ENCODE measurements around the gene PHACTR1. TPM values are rescaled to one million over a fixed set of nuclear protein-coding genes. Genes with fewer than 3 reads are reported as not detected.

The PHACTR1 gene
- polyA plus RNA-seq, 3 donors, result 6.1 to 26.9 (median 7.6) TPM

DNA sequence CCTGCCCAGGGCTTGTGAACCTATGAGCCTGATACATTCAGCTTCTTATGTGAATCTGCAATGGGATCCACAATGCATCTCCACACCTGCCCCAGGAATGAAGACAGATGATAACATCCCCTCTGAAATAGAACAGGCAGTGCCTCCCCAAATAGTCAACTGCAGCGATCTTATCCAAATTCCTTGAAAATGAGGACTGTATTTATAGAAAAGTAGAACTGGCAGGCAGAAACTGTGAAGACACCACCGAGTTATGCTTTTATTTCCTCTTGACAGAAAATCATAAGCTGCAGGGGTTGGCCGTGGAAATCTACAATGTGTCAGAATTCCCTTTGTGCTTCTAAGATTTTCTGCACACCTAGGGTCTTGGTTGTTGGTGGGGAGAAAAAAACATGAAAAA lies 341.5 kb downstream of the PHACTR1 start:
- H3K79me2 ChIP-seq (ENCODE audit: insufficient read depth, low read length), result no peaks in the 10 kb centered on the region
- Mint-ChIP-seq H3K27me3 (ENCODE audit: low read depth in 3 of 3) (no peaks in the 10 kb centered on the region), H3K4me3 (no peak overlapping the region), H3K27ac (no peak overlapping the region), H3K4me1 (no peaks in the 10 kb centered on the region), H3K36me3 (peaks cover 0 to 3% of the 10 kb centered on the region in 2 donors), H3K9me3 (peaks cover 0 to 1% (median 0%) of the 10 kb centered on the region in 7 donors)
- no peak overlapping the region for H3K4me3 ChIP-seq (replicated peaks in 1 of 3; ENCODE audit: low read depth in 2 of 3, low read length in 3 of 3)
- TF ChIP-seq, protein P1, sequence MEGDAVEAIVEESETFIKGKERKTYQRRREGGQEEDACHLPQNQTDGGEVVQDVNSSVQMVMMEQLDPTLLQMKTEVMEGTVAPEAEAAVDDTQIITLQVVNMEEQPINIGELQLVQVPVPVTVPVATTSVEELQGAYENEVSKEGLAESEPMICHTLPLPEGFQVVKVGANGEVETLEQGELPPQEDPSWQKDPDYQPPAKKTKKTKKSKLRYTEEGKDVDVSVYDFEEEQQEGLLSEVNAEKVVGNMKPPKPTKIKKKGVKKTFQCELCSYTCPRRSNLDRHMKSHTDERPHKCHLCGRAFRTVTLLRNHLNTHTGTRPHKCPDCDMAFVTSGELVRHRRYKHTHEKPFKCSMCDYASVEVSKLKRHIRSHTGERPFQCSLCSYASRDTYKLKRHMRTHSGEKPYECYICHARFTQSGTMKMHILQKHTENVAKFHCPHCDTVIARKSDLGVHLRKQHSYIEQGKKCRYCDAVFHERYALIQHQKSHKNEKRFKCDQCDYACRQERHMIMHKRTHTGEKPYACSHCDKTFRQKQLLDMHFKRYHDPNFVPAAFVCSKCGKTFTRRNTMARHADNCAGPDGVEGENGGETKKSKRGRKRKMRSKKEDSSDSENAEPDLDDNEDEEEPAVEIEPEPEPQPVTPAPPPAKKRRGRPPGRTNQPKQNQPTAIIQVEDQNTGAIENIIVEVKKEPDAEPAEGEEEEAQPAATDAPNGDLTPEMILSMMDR (IDR thresholded peaks at IDR 0.05), result no peak
- DNase-seq, result no peak
- H3K9ac ChIP-seq (ENCODE audit: insufficient read depth, low read length, poor library complexity, severe bottlenecking), result no peak overlapping the region
- H3K27me3 ChIP-seq (ENCODE audit: control insufficient read depth in 2 of 2, insufficient read depth in 2 of 2, low read length in 2 of 2), result no peaks in the 10 kb centered on the region
- WGBS (ENCODE audit: insufficient coverage), result 67% methylated on average over 1 of the region's 3 CpGs
- no peak overlapping the region for H2AFZ ChIP-seq (ENCODE audit: insufficient read depth, low read depth, low read length, poor library complexity, severe bottlenecking)
- intact Hi-C loops (cut with micrococcal nuclease), result no loop called here
- H3K4me2 ChIP-seq (replicated peaks; ENCODE audit: extremely low read depth, low read length, poor library complexity, severe bottlenecking), result no peak overlapping the region
- H3K9me3 ChIP-seq (replicated peaks in 1 of 2; ENCODE audit: control insufficient read depth in 1 of 2, insufficient read depth in 1 of 2, low read length in 2 of 2), result no peaks in the 10 kb centered on the region
- no peaks in the 10 kb centered on the region for H4K20me1 ChIP-seq (ENCODE audit: insufficient read depth, low read length)
- no peaks in the 10 kb centered on the region for H3K4me1 ChIP-seq (ENCODE audit: control insufficient read depth in 1 of 2, insufficient read depth in 2 of 2, low read length in 2 of 2)
- no peak overlapping the region for H3K27ac ChIP-seq (ENCODE audit: low read depth in 1 of 2, low read length in 2 of 2)
- H3K36me3 ChIP-seq (replicated peaks in 1 of 2; ENCODE audit: control insufficient read depth in 1 of 2, insufficient read depth in 2 of 2, low read length in 2 of 2), result no peaks in the 10 kb centered on the region

DNA sequence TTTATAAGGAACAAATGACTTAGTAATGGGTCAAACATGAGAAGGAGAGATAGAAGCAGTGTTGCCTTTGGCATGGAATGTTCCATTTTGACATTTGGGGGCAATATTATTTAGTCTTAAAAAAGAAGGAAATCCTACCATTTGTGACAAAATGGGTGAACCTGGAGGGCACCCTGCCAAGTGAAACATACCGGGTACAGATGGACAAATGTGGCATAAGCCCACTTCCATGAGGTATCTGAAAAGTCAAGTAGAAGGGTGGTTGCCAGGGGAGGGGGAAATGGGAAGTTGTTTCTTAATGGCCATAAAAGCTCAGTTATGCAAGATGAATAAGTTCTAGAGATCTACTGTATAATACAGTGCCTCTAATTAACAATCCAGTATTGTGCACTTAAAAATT lies 342.5 kb downstream of the PHACTR1 start:
- no peak overlapping the region for H3K9ac ChIP-seq (ENCODE audit: insufficient read depth, low read length, poor library complexity, severe bottlenecking)
- no peaks in the 10 kb centered on the region for H3K36me3 ChIP-seq (replicated peaks in 1 of 2; ENCODE audit: control insufficient read depth in 1 of 2, insufficient read depth in 2 of 2, low read length in 2 of 2)
- H3K4me1 ChIP-seq (ENCODE audit: control insufficient read depth in 1 of 2, insufficient read depth in 2 of 2, low read length in 2 of 2), result no peaks in the 10 kb centered on the region
- H3K4me1 Mint-ChIP-seq, result no peaks in the 10 kb centered on the region
- no peak overlapping the region for H3K27ac ChIP-seq (ENCODE audit: low read depth in 1 of 2, low read length in 2 of 2)
- H3K79me2 ChIP-seq (ENCODE audit: insufficient read depth, low read length), result no peaks in the 10 kb centered on the region
- H3K27ac Mint-ChIP-seq, result no peak overlapping the region
- H4K20me1 ChIP-seq (ENCODE audit: insufficient read depth, low read length), result no peaks in the 10 kb centered on the region
- no peak for DNase-seq
- TF ChIP-seq, protein P1 (IDR thresholded peaks at IDR 0.05), result no peak
- H3K9me3 Mint-ChIP-seq, result no peaks in the 10 kb centered on the region
- intact Hi-C loops (cut with micrococcal nuclease), result no loop called here
- no peak overlapping the region for H2AFZ ChIP-seq (ENCODE audit: insufficient read depth, low read depth, low read length, poor library complexity, severe bottlenecking)
- no peak overlapping the region for H3K4me2 ChIP-seq (replicated peaks; ENCODE audit: extremely low read depth, low read length, poor library complexity, severe bottlenecking)
- no peaks in the 10 kb centered on the region for H3K27me3 Mint-ChIP-seq (ENCODE audit: low read depth in 3 of 3)
- H3K27me3 ChIP-seq (ENCODE audit: control insufficient read depth in 2 of 2, insufficient read depth in 2 of 2, low read length in 2 of 2), result no peaks in the 10 kb centered on the region
- peaks cover 0 to 3% of the 10 kb centered on the region in 2 donors for H3K36me3 Mint-ChIP-seq
- H3K9me3 ChIP-seq (replicated peaks in 1 of 2; ENCODE audit: control insufficient read depth in 1 of 2, insufficient read depth in 1 of 2, low read length in 2 of 2), result no peaks in the 10 kb centered on the region
- WGBS (ENCODE audit: insufficient coverage), result 0% methylated on average over 1 of the region's 1 CpG
- H3K4me3 ChIP-seq (replicated peaks in 1 of 3; ENCODE audit: low read depth in 2 of 3, low read length in 3 of 3), result no peak overlapping the region
- no peak overlapping the region for H3K4me3 Mint-ChIP-seq

All from CD14-positive monocyte (primary cell).